Measurements from ENCODE around the gene KLHL29.

KLHL29 gene

GRCh38 chr2:23518481-23519333 is 133.7 kb downstream of the KLHL29 start:
- no peak for DNase-seq

DNA sequence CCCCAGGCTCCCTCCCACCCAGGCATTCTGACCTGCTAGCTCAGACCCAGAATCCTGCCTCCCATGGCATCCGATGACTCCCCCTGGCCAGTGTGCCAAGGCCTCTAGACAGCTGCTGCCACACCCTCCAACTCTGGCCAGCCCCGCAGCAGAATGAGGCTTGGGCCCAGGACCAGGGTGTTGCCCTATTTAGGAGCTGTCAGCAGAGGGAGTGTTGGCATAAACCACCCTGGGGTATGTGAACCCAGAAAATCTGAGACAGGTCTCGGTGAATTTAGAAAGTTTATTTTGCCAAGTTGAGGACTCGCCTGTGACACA is 134.3 kb downstream of the KLHL29 start:
- no peak for DNase-seq

DNA sequence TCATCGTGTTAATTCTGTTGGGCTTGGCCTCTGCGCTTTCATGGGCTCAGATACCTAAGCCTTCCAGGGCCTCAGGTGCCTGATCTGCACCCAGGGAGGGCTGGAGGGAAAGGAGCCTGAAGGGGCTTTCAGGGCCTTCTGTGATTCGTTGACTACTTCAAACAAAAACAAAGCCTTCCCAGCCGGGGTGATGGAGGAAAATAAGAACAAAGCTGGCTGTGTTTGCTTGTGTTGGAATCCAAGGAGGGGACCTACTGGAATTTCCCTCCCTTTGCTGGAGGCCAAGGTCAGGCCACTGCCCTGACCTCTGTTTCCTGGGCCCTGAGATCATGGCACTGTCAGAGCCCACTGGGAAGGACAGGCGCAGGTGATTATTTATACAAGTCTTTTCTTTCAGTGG is 135.3 kb downstream of the KLHL29 start:
- no peak for DNase-seq

DNA sequence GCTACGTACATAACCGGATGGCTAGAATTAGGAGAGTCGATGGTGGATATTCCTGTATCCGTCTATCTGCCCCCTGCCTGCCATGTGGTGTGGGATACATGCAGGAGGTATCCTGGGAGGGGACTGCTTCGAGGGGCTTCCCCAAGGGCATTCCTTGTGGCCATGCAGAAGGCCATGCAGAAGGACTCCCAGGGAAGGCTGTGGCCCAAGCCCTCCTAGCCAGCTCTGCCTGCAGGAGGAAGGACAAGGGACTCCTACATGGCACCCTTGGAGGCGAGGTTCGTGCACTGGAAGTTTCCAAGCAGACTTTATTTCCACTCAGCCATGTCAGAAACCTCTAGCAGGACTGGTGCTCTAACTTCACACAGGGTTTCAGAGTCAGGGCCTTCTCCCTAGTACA is 136.1 kb downstream of the KLHL29 start:
- no peak for DNase-seq

GRCh38 chr2:23522726-23523372 is 137.9 kb downstream of the KLHL29 start:
- no peak for DNase-seq

DNA sequence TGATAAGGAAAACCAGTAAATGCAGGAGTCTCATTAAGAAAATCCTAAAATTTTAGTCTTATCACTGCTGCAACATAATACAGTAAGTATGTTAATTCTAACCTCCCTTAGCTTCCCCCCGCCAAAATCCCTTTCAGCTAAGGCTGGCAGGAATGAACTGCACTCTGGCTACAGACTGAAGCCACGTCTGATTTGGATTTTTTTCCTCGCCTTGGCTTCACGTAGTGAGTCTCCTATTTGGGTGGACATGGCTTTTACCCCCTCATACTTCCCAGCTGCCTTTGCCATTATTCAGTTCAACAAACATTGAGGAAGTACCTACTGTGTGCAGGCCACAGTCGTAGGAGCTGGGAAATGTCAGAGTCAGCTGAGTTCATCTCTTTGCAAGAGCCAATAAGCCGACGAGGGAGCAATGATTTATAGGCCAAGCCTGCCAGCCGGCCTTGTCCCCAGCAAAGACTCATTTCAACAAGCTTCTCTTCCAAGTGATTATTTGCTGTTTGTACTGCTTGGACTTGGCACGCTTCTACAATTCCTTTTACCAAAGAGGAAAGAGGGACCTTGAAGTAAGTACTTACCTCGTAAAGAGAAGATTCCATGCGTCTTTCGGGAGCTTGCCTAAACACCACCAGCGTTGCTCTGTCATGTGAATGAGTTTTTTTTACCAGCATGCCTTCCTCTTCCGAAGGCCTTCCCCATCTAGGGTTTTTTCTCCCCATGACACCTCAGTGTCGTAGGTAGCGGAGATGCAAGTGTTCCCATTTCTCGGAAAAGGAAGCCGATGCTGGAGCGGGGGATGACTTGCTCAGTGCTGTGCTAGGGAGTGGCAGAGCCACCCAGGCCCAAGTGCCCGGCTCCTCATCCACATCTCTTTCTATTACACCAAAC is 138.6 kb downstream of the KLHL29 start:
- no peak for DNase-seq

DNA sequence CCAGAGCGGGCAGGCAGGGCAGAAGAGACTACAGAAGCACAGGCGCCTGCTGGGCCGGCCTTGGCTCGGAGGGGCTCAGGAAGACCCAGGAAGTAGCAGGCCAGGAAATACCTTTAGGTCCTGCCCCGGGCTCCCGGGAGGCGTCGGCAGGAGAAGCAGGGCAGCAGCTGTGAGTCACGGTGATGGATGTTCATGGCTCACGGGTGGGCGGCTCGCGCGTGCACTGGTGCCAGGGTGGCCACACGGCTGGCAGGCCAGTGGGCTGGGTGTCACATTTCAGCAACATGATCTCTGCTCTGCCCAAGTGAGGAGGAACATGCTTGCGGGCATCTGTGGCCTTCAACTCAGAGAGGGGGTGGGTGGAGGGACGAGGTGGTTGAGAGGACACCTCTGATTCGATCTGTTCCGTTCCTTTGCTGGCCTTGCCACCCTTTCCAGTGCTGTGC is 139.3 kb downstream of the KLHL29 start:
- no peak for DNase-seq

DNA sequence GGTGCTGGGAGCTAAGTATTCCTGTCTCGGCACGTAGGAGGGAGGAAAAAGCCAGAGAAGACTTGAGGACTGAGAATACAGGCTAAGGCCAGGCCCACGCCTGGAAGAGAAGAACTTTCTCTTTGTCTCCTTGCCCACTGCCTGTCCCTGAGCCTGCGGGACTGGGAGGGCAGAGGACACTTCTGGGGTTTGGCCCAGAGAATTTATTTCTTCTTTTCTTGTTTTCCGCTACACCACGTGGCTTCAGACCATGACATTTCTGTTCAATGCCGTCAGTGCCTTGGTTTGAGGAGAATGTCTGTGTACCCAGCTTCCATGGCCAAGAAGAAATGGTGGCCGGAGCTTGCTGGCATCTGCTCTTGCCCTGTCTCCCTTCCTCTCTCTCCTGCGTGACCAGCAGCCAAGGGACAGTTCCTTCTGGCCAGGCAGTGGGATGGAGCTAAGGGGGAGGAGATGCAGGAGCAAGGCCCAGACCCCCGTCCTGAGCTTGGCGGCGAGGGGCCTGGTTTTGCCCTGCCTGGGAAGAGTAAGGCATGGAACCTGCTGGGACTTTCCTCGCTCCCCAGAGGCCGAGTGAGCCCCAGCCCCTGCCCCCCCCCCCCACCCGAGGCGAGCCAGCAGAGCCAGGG is 140.3 kb downstream of the KLHL29 start:
- DNase-seq = no peak

- DNase-seq = peak; percentile 29
These were observed 141.1 kb downstream of the KLHL29 start for GRCh38 chr2:23526114-23526513.

DNA sequence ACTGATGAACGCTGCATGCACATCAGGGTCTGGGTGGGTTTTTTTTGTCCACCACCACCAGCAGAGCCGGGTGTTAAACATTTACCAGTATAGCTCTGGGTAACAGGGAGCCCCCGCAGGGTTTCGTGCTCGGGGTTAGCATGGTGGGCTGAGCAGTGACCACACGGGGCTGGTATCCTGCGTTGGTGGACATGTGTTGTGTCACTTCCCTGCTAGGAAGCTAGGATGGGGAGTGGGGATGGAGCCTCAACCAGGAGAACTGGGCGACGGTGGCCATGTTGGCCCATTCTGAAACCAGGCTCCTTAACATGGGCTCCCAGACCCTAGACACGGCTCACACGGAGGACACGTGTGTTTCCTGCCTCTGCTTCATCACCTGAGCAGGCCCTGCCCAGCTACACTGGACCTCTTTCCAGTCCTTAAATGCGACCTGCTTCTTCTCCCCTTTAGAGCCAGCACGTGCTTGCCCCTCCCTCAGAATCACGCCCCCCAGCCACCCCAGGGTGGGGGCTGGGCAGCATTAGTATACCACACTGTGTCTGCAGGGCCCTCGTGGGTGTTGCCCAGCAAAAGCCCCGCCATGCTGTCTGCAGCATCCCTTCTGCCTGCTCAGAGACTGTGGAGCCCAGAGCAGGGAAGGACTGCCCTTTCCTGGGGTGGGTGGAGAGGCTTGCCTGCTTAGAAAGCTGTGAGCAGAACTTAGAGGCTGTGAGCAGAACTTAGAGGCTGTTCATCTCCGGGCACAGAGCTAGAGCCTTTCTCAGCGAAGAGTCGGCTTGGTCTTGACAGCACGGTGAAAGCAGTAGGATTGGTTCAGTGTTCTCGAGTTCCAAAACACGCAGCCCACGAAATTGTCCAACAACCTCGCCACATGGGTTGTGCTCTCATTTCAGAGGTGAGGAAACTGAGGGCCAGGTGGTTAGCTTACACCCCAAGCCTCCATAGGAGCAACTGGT is 142.1 kb downstream of the KLHL29 start:
- no peak for DNase-seq

GRCh38 chr2:23528171-23528570 is 143.2 kb downstream of the KLHL29 start:
- DNase-seq = no peak

GRCh38 chr2:23528690-23529089 is 143.7 kb downstream of the KLHL29 start:
- no peak for DNase-seq

DNA sequence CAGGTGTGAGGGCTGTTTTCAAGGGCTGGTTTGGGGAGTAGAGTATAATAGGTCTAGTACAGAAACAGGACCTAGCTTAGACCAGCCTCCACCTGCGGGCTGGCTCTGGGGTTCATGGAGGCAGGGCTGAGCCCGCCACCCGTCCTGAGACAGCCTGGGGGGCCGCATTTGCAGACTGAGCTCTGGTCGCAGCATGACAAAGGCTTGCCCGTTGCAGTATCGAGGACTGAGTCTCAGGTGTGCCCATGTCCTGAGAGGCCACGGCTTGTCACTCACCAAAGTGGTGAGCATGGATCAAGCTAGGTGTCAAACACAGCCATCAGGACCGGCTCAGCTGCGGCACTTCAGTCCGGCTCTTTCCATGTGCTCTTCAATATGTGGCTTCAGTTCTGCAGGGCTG is 144.7 kb downstream of the KLHL29 start:
- no peak for DNase-seq

- no peak for DNase-seq
These were observed 145.4 kb downstream of the KLHL29 start for GRCh38 chr2:23530206-23530908.

GRCh38 chr2:23530909-23531276 is 145.9 kb downstream of the KLHL29 start:
- no peak for DNase-seq

- DNase-seq = no peak
These were observed 146.3 kb downstream of the KLHL29 start for GRCh38 chr2:23531280-23531679.

GRCh38 chr2:23531881-23532280 is 146.9 kb downstream of the KLHL29 start:
- no peak for DNase-seq

- peak; percentile 62 for DNase-seq
These were observed 147.7 kb downstream of the KLHL29 start for GRCh38 chr2:23532391-23533337.

DNA sequence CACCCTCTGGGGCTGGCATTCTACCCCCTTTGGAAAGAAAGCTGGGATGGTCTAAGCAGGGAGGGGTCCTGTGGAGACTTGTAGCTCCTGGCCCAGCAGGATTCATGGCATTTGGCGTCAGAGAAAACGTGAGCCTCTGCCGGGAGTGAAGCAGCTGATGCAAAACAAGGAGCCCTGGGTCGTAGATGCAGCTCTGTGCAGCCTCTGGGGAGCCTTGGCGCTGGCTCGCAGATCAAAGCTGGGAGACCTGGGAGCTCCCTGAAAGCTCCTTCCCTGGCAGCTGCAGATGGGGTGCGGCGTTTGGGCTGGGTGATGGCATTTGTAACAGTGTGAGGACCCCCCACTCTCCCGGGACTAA is 148.3 kb downstream of the KLHL29 start:
- DNase-seq = no peak

- DNase-seq = no peak
These were observed 149.8 kb downstream of the KLHL29 start for GRCh38 chr2:23534771-23535170.
